Glomerular endothelial cell (primary cell): ENCODE results near the gene NAA25. TPM values are rescaled to one million over a fixed set of nuclear protein-coding genes. Genes with fewer than 3 reads are reported as not detected.

Source experiments
- DNase-seq: peaks from one replicate; pipeline ENCODE4 v3.0.0-alpha.2; 2011; ENCODE audit warnings: low read depth, low spot score; ENCODE audit errors: extremely low read depth
- total RNA-seq: library from RNA; depleted of rRNA; stranded (reverse); fragments of >200 nt; gene quantifications from 2 replicates; pipeline ENCODE4 v1.2.3, GENCODE V29; 2015

The NAA25 gene
- 11.9 and 18.5 TPM in 2 replicates for total RNA-seq

DNA sequence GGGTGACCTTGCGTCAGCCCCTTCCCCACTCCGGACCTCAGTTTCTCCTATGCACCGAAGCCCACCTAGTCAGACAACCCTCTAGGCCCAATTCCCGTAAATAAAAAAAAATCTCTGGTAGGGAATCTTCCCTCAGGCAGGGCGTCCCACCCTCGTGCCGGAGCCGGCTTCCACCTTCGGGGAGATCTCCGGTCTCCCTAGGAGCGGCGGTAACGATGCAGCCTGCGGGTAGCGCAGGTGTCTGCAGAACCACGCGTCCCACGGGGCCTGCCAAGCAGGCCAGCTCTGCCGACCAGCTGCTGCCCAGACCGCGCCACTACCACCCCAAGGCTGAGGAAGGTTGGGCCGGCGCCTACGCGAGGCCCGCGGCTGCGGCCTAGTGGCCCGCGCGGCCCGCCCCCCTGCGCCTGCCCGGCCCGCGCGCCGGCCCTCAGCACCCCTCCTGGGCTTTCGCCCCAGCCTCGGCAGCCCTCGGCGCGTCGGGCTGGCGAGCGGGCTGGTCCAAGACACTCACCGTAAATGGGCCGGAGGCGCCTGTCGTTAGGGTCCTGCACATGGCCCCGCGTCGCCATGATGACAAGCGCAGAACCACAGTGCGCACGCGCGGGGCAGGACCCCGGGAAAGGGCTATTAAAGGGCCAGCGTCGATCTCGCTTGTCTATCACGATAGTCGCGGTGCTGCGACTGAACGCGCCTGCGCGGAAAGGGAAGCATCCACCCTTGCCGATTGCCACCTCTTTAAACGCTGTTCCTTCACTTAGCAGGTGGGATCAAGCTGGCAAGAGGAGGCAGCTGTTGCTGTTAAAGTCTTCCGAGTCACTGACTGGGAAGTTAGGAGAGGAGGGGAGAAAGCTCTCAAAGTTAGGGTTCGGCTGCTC is at the start of gene NAA25:
Gene NAA25, minus strand, starts transcription at position 582 of the 878 bp plus-strand sequence. Its CDS starts 10 bp downstream, at position 572.
- no peak for DNase-seq

DNA sequence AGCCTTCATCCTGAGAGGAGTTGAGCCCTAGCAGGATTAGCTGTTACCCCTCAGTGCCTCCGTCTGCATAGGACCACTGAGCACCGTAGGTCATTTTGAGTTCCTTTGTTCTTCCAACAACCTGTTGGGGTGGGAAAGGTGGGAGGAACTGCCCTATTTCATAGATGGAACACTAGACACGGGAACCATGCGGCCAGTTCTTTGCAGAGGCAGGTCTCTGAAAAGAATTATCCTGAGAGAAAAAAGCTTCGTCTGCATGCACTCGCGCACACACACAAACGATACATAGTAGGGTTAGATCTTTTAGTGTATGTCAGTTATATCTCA is 45.3 kb upstream of the NAA25 start:
- DNase-seq, result no peak

DNA sequence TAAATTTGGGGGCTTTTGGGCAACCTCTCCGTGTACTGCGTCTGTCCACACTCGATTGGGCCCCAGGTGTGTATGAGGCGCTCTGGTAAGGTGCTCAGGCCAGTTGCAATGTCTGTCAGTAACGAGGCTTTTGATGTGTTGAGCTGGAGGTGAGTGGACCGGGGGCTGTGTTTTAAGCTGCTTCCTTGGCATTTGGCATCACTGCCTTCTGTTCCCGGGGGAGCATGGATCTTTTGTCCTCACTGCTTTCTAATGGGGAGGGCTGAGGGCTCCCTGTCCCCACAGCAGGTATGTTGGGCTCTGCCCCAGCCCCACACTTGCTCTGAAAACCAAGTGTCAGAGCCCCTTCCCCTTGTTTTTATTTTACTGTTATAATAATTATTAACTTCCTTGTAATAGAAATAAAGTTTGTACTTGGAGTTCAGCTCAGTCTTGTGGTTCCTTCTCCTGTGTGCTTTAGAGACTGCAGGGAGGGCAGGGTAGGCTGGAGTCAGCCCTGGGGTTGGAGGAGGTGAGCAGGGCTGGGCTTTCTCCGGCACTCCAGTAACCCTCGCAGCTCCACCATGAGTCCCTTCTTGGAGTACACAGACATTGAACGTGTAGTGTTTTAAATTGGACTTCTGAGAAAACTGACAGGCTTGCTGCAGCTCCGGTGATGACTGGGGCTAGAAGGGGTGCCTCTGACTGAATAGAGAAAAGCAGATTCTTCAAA is 44.8 kb upstream of the NAA25 start:
- DNase-seq, result no peak

DNA sequence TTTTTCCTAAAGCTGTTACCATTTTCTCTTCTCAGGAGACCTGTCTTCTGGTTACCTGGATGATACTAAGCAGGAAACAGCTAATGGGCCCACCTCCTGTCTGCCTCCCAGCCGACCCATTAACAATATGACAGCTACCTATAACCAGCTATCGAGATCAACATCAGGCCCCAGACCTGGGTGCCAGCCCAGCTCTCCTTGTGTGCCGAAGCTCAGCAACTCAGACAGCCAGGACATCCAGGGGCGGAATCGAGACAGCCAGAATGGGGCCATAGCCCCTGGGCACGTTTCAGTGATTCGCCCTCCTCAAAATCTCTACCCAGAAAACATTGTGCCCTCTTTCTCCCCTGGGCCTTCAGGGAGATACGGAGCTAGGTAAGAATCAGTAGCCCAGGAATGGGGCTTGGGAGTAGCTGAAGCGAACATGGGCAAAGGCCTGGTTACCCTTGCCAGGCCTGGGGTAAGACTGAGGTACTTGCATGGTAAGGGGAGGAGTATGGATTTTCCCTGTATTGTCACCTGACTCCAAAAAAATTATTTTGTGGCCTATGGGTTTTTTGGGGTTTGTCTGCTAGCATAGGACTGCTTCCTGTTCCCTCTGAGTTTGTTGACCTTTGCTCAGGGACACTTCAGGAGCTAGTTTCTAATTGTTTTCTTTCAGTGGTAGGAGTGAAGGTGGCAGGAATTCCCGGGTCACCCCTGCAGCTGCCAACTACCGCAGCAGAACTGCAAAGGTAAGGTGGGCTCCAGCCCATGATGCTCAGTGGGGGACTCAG is 43.4 kb upstream of the NAA25 start:
- no peak for DNase-seq

DNA sequence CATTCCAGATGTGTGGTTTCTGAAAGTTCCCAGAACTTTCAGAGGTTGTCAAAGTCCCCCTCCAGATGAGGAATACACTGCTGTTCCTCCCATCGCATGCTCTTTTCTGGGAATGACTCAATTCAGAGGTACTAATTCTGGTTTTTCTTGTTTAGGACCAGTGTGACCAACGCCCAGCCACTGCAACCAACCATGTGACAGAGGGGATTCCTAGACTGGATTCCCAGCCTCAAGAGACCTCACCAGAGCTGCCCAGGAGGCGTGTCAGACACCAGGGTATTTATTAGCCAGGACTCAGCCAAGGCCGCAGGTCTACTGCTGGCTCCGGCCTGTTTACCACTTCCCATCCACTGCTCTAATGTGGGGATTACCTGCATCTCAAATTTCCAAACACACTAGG is 41.0 kb upstream of the NAA25 start:
- no peak for DNase-seq

GRCh38 chr12:112148031-112148513 is 39.5 kb upstream of the NAA25 start:
- DNase-seq, result no peak

DNA sequence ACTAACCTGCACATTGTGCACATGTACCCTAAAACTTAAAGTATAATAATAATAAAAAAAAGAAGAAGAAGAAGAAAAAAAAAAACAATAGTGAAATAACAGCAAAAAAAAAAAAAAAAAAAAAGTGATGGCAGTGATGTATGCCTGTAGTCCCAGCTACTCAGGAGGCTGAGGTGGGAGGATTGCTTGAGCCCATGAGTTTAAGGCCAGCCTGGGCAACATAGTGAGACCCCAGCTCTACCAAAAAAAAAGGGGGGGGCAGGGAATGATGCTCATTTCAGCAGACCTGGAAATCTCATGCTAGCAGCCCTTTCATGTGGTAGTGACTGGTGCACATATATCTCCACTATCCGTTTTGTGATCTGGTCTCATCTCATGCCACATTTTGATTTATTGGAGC is 37.5 kb upstream of the NAA25 start:
- DNase-seq, result no peak

DNA sequence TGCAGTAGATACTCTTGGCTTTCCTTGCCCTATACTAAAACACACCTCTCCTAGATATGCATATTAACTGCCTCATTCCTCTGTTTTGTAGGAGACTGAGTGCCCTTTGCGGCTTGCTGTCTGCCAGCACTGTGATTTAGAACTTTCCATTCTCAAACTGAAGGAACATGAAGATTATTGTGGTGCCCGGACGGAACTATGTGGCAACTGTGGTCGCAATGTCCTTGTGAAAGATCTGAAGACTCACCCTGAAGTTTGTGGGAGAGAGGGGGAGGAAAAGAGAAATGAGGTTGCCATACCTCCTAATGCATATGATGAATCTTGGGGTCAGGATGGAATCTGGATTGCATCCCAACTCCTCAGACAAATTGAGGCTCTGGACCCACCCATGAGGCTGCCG is 32.1 kb upstream of the NAA25 start:
- DNase-seq, result no peak

- no peak for DNase-seq
Measured at GRCh38 chr12:112134731-112135130, 26.1 kb upstream of the NAA25 start.

GRCh38 chr12:112133418-112133817 is 24.8 kb upstream of the NAA25 start:
- DNase-seq, result no peak

- no peak for DNase-seq
Measured at GRCh38 chr12:112131686-112132085, 23.1 kb upstream of the NAA25 start.

DNA sequence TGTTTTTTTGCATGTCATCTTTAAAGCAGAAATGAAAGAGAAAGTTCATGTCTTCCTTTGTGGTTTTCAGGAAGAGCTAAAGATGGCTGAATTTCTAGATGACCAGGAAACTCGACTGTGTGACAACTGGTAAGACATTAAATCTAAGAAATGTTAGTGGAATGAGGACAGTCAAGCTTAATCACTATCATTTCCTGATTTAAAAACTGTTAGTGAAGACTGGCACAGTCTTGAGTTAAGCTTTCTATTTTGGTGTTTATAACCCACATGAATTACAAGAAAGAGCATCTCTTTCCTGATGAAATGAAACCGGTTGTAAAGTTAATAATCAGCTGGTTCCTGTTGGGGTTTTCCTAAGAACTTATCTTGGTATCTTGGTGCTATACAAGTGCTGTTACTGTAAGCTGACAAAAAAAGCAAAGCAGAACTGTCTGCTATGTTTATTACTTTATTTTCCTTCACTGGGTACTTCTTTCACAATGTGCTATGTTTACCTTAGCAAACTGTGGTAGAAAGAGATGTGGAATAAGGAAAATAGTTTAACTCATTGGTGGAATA is 21.9 kb upstream of the NAA25 start:
- no peak for DNase-seq

DNA sequence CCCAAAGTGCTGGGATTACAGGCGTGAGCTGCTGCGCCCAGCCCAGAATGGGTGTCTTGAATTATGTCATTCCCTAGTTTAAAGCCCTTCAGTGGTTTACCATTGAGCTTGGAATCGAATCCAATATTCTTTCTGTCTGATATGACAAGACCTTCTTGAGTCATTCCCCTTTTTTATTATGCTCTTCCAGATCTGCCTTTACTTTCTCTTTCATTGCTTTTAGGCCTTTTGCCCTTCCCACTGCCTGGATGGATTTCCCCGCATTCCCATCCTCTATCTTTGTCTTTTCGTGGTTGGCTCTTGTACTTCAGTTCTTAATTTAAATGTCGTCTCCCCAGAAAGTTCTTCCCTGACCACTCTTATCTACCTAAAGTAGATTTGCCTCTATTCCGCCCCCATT is 18.3 kb upstream of the NAA25 start:
- no peak for DNase-seq

DNA sequence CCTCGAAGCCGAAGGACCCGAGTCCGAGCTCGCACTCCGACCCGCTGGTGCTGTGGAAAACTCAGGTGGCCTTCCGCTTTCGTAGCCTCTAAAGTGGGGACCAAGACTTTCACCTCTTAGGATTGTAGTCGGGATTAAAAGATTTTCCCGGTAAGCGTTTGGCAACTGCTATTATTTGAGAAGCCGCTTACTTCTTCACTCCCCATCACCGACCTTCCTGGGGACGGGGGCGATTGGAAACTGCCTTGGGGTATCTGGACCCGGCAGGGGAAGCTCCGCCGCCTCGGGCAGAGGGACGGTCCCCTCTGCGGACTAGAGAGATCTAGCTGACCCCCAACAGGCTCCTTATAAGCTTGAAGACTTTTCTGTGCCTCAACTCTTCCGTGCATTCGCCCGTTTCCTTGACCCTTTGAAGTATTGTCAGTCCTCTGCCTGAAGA is 17.4 kb upstream of the NAA25 start:
- no peak for DNase-seq

DNA sequence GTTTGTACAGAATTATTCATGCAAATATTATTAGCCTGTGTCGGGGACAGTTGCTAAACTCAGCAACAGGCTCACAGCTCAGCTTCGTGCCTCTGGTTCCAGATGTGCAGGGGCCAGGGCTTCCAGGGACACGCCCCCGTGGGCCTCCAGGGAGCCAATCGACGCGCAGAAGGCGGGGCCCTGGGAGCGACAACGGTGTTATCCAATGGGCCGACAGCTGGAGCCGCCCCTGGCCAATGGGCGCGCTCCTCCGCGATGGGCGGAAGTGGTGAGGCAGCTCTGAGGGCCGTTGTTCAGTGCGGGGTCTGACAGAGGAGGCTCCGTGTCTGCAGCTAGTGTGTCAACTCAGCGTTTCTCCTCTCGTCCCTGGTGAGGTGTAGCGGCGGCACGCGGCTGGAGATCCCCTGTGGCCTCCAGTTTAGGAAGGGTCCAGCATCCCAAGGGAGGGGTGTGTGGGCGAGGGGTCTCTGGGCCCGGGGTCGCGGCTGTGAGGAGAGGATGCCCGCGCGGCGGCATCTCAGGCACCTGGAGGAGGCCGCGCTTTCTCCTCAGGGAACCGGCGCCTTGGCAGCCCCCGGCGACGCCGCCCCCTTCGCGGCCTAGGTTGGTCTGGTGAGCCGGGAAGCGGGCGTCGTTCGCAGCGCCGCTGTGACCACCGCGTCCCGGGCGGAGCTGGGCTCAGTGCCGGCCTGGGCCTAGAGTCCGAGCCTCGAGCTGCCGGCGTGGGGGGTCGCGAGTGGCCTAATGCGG is 16.8 kb upstream of the NAA25 start, which contains the start of gene TRAFD1:
Gene TRAFD1, plus strand, starts transcription at position 311 of the 750 bp plus-strand sequence. CDS start 4,963 bp downstream, outside the sequence.
- no peak for DNase-seq

DNA sequence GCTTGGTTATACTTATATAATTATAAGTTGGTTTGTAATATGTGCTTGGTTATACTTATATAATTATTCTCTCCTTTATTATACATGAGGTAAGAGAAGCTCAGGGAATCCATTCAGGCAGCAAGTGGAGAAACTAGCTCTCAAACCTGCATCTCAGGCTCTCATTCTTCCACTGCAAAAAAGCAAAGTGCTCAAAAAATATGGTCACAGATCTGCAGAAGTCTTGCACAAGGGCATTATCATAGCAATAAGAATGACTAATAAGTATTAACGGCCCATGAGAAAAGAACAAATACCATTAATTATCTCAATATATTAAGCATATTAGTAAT is 16.3 kb upstream of the NAA25 start:
- DNase-seq, result no peak

DNA sequence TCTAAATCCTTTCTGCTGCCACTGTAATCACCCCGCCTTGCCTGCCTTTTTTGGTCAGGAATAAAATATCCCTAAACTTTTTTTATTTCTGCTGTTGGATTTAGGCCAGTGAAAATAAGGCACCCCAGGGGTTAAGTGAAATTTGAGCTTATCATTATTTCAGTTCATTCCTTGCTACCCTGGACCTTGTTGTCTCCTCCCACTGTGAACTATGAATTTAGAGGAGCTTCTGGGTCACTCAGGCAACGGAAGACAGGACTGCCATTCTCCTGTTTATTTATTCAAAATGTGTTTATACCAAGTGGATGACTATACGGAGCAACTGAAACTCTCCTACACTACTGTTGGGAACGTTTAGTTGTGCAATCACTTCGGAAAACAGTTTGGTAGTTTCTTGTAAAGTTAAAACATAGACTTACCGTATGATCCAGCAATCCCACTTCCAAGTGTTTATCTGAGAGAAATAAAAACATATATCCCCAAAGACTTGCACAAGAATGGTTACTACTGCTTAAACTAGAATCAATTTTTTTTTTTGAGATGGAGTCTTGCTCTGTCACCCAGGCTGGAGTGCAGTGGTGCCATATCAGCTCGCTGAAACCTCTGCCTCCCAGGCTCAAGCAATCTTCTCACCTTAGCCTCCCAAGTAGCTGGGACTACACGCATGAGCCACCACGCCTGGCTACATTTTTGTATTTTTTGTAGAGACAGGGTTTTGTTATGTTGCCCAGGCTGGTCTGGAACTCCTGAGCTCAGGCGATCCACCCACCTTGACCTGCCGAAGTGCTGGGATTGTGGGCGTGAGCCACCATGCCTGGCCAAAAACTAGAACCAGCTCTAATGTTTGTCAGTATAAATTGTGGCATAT is 14.5 kb upstream of the NAA25 start:
- DNase-seq, result no peak

DNA sequence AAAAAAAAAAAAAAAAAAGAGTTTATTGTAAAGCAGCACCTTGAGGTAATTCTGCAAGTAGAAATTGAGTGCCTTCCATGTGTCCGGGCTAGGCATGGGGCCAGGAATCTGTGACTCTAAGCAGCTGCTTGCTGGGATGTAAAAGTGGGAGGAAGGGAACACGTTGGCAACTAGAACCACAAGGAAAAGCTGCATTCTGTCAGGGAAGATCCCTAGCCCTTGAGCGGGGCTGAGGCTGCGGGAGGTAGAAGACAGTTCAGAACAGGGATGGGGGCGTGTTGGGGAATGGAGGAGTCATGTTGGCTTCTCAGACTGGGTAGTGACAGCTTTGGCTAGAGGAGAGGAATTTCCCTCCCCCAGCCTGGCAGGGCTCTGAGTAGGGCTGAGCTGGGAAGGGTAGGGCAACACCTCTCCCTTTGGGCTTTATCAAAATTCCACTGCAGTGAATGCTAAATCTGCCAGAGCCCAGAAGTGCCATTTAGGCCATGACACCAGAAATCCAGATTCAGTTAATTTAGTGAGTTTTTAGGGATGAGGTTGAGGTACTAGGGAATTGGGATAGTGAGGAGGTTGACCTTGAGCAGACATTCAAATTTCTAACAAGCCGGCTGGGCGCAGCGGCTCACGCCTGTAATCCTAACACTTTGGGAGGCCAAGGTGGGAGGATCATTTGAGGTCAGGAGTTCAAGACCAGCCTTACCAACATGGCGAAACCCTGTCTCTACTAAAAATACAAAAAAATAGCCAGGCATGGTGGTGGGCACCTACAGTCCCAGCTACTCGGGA is 13.4 kb upstream of the NAA25 start:
- no peak for DNase-seq
